K562 (cell line): ENCODE data around the gene OR11L1.

Experiments used
- CBX3 ChIP-seq, 2 experiments: IDR thresholded peaks; 1 replicate in 1 of 2; 2 replicates in 1 of 2; pipeline ENCODE4 v1.6.1; 2012; ENCODE audit warnings: inconsistent platforms in 2 of 2, low read length in 2 of 2, borderline replicate concordance in 1 of 2, control low read depth in 1 of 2
- CHD1 ChIP-seq: fragments of 200-600 bp; sonication (generic); IDR thresholded peaks from one replicate; pipeline ENCODE4 v1.6.1; 2012; ENCODE audit warnings: mild to moderate bottlenecking, moderate library complexity, low read length, inconsistent platforms
- MAZ ChIP-seq, 2 experiments: fragments of 450-650 bp in 1 of 2; sonication (generic) in 1 of 2; formaldehyde crosslinking; IDR thresholded peaks in 1 of 2; conservative IDR thresholded peaks in 1 of 2; 2 replicates each; pipeline versions ENCODE4 v1.4.0 to v1.5.0; 2020; ENCODE audit warnings: mild to moderate bottlenecking in 1 of 2, missing genetic modification reagents in 1 of 2
- MEIS2 ChIP-seq: fragments of 450-650 bp; IDR thresholded peaks from 2 replicates; pipeline ENCODE4 v1.6.1; 2014; ENCODE audit warnings: mild to moderate bottlenecking; ENCODE audit not compliant: partially characterized antibody
- PRPF4 ChIP-seq: fragments of 200-400 bp; formaldehyde crosslinking; IDR thresholded peaks from one replicate; pipeline ENCODE4 v1.6.1; 2017; ENCODE audit warnings: low read length, low read depth, mild to moderate bottlenecking; ENCODE audit not compliant: insufficient read depth, poor library complexity, severe bottlenecking
- ZNF133 ChIP-seq: fragments of 250-450 bp; sonication (Bioruptor Pico); IDR thresholded peaks from 2 replicates; pipeline ENCODE4 v1.4.0; 2020; ENCODE audit warnings: mild to moderate bottlenecking

- TF ChIP-seq PRPF4 (no peak), MAZ (CRISPR knock-in tag; conservative IDR thresholded peaks at IDR 0.05 in 1 of 2, IDR thresholded peaks at IDR 0.05 in 1 of 2) (no peak), CHD1 (no peak), MEIS2 (no peak), ZNF133 (CRISPR knock-in tag) (no peak), CBX3 (IDR thresholded peaks at IDR 0.05; ENCODE audit: borderline replicate concordance in 1 of 2, low read length in 2 of 2) (no peak)
Measured at GRCh38 chr1:247797518-247797917, 44.2 kb downstream of the OR11L1 start.
